Fibroblast of peridontal ligament (primary cell): ENCODE results near the gene DNMT3A.
A peak's percentile ranks its signal among the peaks of the same experiment; 100 is the strongest.

ENCODE experiments used
- DNase-seq: peaks from one replicate; pipeline ENCODE4 v3.0.0-alpha.2; 2010; ENCODE audit errors: extremely low read depth

The DNMT3A gene

GRCh38 chr2:25204190-25204838 lies 137.4 kb downstream of the DNMT3A start:
- no peak for DNase-seq

- no peak for DNase-seq
Observed at GRCh38 chr2:25202275-25202674, 139.4 kb downstream of the DNMT3A start.

GRCh38 chr2:25201794-25202193 lies 139.9 kb downstream of the DNMT3A start:
- no peak for DNase-seq

GRCh38 chr2:25201265-25201664 lies 140.5 kb downstream of the DNMT3A start:
- DNase-seq, result no peak

- DNase-seq, result no peak
Observed at GRCh38 chr2:25198576-25198975, 143.1 kb downstream of the DNMT3A start.

GRCh38 chr2:25198209-25198525 lies 143.6 kb downstream of the DNMT3A start:
- DNase-seq, result no peak

GRCh38 chr2:25197336-25198208 lies 144.2 kb downstream of the DNMT3A start:
- peak; percentile 38 for DNase-seq

- DNase-seq, result no peak
Observed at GRCh38 chr2:25194576-25195122, 147.1 kb downstream of the DNMT3A start.

- DNase-seq, result no peak
Observed at GRCh38 chr2:25190536-25190935, 151.2 kb downstream of the DNMT3A start.

GRCh38 chr2:25188405-25188804 lies 153.3 kb downstream of the DNMT3A start:
- no peak for DNase-seq

GRCh38 chr2:25187729-25188350 lies 153.9 kb downstream of the DNMT3A start:
- no peak for DNase-seq

- no peak for DNase-seq
Observed at GRCh38 chr2:25184254-25184653, 157.5 kb downstream of the DNMT3A start.

- no peak for DNase-seq
Observed at GRCh38 chr2:25178976-25179375, 162.7 kb downstream of the DNMT3A start.
